Nucleus accumbens (tissue), 56 donors: Measurements from ENCODE around the gene POLR1A.

Source experiments
- DNase-seq, 56 donors: peaks; one replicate each; lab custom pipeline; 2025; lab: John Stamatoyannopoulos, UW

Gene POLR1A

DNA sequence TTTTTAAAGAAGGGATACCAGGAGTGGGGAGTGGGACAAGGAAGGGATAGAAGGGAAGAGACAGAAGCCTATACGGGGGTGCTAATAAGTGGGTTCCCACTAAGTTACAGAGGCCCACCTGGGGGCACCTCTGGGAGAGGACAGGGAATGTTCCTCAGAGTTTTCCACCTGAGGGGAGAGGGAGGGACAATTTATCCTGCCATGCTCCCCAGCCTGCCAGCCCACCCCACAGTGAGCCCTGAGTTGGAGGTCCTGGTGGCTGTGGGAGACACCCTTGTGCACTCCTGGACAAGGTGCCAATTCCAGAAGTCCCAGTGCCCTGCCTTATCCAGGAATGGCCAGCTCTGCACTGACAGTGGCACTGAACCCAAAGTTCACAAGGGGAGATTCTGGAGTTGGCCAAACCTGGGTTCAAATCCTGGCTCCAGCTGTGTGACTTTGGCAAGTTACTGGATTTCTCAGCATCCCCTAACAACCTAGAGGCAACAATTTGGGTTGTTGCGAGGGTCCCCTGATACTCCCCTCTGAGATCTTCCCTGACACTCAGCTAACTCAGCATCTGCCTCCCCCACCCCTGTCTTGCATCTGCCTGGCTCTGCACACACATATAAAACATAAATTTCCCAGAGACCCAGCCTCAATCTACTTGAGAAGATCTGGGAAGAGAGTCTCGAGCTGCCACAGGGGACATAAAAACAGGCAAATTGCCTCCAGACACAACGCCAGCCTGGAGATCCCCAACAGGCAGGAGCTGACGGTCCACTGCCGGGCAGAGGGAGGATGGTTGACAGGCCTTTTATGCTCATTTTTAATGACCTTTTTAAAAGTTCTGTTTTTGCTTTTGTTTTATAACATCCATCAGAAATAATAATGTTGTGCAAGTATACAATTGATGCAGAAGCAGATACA is 118.2 kb downstream of the POLR1A start:
- DNase-seq, result no peak

DNA sequence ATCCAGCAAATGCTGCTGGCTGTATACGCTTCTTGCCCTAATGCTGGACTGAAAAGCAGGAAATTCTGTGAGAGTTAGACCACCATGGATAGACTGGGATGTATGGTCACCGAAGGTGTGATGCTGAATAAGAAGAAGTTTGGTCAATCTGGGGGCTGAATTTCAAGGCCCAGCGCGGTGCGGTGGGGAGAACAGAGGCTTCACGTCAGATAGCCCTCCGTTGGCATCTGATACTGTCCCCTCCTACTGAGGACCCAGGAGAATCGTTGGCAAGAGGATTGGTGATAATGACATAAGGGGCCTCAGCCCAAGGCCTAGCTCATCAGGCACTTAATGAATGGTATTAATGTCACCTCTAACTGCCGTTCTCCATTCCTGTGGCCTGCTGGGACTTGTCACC is 119.6 kb downstream of the POLR1A start:
- no peak for DNase-seq

GRCh38 chr2:85984788-85985187 is 120.9 kb downstream of the POLR1A start:
- DNase-seq, result no peak

GRCh38 chr2:85983766-85984165 is 121.9 kb downstream of the POLR1A start:
- no peak for DNase-seq

DNA sequence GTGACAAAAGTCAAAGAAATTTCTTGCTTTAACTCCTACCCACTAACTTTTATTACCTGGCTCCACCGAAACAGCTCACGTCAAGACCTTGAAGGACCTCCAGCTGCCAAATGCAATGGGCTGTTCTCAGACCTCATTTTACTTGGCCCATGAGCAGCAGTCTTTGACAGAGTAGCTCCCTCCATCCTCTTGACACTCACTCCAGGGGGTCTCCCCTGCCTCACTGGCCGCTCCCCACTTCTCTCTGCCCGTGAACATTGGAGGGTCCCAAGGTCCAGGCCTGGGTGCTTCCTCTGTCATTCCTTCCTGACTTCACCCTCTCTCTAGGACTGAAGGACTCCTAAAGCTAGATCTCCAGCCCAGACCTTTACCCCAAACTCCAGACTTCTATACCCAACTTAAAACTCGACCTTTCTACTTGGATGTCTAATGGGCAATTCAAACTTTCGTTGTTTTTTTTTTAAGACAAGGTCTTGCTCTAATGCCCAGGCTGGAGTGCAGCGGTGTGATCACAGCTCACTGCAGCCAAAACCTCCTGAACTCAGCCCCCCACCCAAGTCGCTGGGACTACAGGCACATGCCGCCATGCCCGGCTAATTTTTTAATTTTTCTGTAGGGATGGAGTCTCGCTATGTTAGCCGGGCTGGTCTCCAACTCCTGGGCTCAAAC is 124.0 kb downstream of the POLR1A start:
- DNase-seq, result no peak

DNA sequence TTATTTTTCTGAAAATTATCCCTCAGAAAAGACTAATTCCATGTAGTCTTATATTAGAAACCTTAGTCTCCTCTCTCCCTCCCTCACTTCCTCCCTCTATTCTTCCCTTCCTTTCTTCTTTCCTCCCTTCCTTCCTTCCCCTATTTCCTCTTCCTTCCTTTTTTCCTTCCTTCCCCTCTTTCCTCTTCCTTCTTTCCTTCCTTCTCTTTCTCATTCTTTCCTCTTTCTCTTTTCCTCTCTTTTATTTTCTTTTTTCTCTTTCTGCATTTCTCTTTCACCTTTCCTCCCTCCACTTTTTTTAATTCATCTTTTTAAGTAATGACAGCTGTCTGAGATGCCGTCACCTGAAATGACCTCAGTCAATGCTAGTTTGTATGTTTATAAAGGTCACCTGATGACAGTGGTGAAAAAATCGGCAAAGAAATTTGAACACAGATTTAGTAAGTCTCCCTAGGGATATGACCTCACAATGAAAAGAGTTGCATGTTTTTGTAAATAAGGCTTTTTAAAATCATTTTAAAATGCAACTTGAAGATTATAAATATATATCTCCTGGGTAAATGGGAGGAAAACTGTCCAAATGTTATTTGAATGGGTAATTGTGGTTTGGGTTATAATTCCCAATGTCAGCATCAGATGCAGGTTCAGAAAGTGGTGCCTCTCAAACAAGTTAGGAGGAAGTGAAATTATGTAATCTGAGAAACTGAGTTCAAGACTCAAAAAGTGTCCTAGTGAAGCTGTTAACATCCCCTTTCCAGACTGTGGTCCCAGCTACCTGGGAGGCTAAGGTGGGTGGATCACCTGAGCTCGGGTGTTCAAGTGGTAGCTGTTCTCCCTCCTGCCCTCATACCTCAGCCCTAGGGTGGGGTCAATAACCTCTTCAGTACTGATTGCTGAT is 126.6 kb downstream of the POLR1A start:
- DNase-seq, result no peak

DNA sequence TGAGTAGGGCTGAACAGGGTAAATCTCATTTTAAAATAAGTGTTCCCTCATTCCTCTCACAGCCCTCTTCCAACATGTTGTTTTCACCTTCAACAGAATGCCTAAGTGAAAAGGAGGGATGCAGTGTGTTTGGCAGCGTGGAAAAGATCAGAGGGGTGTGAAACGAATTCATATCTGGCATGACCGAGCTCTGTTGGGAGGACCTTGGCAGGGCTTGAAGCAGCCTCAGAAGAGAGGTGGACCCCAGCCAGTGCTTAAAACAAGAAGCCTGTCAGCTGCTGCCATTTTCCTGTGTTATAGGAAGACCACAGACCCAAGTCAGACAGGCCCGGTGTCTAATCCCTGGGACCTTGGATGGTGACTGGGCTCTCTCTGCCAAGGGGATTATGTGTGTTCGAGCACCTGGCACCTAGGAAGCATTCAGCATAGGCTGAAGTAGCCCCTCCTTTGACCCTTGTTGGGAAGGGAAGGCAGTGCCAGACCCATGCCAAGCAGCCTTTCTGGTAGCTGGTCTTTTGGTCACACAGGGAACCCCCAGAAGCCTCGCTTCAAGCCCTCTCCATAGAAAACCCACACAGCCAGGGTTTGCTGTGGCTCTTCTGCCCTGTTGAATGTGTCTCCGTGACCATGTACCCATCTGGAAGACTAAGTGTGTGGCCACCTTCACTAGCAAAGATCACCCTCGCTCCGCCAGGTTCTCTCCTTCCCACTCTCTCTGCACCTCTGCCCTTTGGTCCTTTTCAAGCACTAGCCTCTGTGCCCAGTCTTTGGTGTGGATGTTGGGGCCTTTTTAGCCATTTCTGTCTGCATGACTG is 129.4 kb downstream of the POLR1A start:
- DNase-seq, result peak in 5 of 56 donors; percentile 6 to 14 (median 9)

DNA sequence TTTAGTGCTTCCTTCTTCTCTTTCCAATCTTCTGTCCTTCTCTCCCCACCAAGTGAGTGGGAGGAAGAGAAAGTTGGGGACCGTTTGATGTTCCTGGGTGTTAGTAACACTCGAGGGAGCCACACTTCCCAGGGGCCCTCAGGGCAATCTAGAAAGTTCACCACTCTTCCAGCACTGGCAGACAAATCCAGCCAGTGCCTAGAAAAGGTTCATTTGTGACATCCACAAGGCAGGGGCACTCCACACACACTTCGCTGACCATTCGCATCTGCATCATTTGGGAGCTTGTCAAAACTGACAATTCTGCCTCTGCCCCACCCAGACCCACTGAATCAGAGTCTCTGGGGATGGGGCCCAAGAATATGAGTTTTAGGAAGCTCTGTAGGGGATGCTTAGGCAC is 130.1 kb downstream of the POLR1A start:
- no peak for DNase-seq

DNA sequence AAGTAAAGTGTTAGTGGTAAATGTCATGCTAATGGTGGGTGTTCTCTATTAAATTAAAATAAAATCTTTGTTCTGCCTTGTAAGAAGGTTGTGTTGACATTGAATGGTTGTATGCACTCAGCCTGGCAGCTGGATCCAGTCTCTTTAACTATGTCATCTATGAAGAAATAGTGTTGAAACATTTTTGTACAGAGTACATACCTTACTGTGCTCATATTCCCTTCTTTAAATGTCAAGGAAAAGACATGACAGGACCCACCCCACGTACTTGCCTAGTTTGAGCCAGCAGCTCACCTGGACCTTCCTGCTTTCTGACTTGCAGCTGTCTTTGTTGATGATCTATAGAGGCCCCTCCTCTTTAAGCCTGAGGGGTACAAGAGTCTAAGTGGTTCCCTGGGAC is 131.3 kb downstream of the POLR1A start:
- DNase-seq, result no peak

DNA sequence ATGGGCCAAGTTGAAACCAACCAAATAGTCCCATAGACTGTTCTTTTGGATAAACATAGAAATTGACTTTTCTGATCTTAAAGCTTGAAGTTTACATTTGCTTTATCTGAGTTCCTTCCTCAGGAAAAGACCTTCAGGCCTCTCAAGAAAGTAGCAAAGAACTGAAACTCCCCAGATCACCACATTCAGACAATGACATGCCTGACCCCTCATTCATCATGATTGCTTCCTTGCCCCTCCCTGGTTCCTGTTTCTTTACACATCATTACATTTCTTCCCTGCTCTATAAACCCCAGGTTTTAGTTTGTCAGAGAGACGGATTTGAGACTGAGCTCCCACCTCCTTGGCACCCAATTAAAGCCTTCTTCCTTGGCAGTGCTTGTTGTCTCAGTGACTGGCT is 133.3 kb downstream of the POLR1A start:
- DNase-seq, result no peak

DNA sequence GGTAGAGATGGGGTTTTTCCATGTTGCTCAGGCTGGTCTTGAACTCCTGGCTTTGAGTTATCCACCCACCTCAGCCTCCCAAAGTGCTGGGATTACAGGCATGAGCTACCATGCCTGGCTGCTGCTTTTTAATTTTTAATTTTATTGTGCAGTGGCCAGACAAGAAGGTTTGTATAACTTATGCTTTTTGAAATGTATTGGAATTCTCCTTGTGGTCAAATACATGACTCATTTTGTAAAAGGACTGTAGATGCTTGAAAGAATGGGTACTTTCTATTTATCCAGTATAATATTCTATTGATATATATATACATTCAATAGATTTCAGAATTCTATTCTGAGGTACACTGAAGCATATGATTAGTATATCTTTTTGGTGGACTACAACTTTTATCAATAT is 134.3 kb downstream of the POLR1A start:
- DNase-seq, result no peak
